GM18511 (cell line): Measurements from ENCODE around the gene PTPRN2.

ENCODE experiments used
- ATAC-seq: cut with Tn5 transposase; IDR thresholded peaks from one replicate; pipeline ENCODE4 v1.9.1; 2021; ENCODE audit warnings: mild to moderate bottlenecking, moderate library complexity; ENCODE audit not compliant: unreplicated experiment

Gene PTPRN2

GRCh38 chr7:158291998-158292397 is 295.6 kb downstream of the PTPRN2 start:
- no peak for ATAC-seq

- no peak for ATAC-seq
Observed at GRCh38 chr7:158289761-158290523, 297.7 kb downstream of the PTPRN2 start.

DNA sequence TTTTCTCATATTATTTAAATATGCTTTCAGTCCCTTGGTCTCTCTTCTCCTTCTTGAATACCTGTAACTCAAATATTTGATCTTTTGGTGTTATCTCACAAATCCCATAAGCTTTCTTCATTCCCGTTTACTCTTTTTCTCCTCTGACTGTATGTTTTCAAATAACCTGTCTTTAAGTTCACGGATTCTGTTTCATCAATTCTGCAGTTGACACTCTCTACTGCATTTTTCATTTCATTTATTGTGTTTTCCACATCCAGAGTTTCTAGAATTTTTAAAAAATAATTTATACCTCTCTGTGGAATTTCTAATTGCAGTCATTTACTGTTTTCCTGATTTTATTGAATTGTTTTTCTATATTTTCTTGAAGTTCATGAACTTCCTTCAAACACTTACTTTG is 298.4 kb downstream of the PTPRN2 start:
- ATAC-seq: no peak

DNA sequence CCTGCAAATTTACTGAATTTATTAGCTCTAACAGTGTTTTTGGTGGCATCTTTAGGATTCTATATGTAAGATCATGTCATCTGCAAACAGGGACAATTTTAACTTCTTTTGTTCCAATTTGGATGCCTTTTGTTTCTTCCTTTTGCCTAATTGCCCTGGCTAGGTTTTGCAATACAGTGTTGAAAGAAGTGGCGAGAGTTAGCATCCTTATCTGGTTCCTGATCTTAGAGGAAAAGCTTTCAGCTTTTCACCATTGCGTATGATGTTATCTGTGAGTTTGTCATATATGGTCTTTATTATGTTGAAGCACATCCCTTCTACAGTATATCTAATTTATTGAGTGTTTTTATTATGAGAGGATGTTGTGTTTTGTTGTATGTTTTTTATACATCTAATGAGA is 301.4 kb downstream of the PTPRN2 start:
- ATAC-seq: no peak

- ATAC-seq: no peak
Observed at GRCh38 chr7:158285383-158285770, 302.2 kb downstream of the PTPRN2 start.

GRCh38 chr7:158284617-158285382 is 302.8 kb downstream of the PTPRN2 start:
- ATAC-seq: no peak

GRCh38 chr7:158284121-158284520 is 303.5 kb downstream of the PTPRN2 start:
- ATAC-seq: no peak

DNA sequence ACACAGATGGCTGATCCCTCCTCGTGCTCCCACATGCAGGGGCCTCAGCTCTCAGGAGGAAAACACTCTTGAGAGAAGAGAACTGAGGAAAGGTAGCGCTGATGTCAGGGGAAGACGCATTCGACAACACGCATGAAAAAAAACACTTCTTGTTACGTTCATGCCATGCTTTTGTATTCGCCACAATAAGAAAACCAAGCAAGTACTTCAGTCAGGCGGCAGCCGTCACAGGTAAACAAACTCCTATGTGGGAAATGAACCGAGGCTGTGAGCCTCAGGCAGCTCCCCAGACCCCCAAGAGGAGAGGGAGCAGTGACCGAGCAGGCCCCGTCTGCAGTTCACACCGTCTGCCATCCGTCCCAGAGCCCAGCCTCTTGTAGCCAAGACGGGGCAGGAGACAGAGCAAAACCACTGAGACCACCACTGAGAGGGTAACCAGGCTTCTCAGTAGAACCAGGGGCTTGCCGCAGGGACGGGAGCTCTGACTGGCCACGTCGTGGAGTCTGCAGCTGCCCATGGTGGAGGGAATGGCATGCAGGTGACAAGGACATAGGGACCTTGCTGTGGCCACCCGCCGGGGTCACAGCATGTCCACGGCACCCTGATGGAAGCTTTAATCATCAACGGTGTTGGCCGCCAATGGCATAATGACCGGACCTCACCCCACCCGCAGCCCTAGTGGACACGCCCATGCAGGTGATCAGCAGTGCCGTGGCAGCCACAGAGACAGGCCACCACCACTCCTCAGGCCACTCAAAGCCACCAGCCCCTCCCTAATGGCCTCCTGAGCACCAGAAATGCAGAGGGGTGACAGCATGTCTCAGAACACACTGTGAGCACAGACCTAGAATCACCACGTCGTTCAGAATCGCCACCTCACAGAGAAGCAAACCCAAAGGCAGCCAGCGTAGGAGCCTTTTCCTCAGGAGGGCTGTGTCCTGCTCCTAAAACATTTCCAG is 304.3 kb downstream of the PTPRN2 start:
- ATAC-seq: no peak

DNA sequence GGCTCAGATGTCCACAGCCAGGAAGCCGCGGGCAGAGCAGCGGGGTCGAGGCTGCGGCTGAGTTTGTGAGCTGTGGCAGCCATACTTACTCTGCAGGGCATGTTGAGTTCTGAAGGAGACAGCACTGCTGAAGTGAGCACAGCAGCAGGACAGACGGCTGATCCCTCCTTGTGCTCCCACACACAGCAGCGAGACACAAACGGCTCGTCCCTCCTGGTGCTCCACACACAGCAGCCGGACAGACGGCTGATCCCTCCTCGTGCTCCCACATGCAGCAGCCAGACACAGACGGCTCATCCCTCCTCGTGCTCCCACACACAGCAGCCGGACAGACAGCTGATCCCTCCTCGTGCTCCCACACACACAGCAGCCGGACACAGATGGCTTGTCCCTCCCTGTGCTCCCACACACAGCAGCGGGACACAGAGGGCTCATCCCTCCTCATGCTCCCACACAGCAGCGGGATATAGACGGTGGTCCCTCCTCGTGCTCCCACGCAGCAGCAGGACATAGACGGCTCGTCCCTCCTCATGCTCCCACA is 305.1 kb downstream of the PTPRN2 start:
- no peak for ATAC-seq

- no peak for ATAC-seq
Observed at GRCh38 chr7:158281441-158281840, 306.2 kb downstream of the PTPRN2 start.

GRCh38 chr7:158280448-158281144 is 307.0 kb downstream of the PTPRN2 start:
- no peak for ATAC-seq

DNA sequence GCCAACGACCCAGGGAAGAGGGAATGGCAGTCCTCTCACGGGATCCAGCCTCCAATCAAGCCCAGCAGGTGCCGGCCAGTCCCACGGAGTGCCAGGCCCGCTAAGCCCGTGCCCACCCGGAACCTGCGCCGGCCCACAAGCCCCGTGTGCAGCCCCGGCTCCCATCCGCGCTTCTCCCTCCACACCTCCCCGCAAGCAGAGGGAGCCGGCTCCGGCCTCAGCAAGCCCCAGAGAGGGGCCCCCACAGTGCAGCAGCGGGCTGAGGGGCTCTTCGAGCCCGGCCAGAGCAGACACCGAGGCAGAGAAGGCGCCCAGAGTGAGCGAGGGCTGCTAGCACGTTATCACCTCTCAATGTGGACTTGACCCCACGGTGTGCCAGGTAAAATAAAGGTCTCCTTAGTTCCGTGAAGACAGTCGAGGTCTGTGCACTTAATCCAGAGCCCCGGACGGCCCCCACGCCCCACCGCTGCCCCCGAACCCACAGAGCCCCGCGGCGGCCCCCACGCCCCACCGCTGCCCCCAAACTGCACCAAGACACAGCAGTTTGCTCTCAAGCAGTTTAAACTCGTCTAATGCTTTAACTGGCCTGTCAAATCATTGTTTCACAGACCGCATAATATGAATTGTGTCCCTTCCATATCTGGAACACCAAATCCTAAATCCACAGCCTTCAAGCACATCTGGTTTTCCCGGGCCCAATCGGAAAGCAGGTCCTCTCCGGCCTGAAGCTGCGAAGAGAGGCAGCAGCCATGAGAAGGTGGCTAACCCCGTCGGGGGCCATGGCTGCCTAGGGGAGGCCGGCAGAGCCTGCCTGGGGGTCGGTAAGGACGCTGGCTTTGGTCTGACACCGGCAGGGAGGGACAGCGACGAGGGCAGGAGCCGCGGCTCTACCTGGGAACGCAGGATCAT is 307.8 kb downstream of the PTPRN2 start:
- no peak for ATAC-seq

DNA sequence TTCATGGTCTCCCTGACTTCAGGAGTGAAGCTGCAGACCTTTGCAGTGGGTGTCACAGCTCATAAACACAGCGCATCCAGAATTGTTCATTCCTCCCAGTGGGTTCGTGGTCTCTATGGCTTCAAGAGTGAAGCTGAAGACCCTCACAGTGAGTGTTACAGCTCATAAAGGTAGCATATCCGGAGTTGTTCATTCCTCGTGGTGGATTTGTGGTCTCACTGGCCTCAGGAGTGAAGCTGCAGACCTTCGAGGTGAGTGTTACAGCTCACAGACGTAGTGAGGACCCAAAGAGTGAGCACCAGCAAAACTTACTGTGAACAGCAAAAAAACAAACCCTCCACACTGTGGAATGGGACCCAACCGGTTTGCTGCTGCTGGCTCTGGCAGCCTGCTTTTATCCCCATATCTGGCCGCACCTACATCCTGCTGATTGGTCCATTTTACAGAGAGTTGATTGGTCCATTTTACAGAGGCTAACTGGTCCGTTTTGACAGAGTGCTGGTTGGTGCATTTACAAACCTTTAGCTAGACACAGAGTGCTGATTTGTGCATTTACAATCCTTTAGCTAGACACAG is 308.8 kb downstream of the PTPRN2 start:
- ATAC-seq: no peak

DNA sequence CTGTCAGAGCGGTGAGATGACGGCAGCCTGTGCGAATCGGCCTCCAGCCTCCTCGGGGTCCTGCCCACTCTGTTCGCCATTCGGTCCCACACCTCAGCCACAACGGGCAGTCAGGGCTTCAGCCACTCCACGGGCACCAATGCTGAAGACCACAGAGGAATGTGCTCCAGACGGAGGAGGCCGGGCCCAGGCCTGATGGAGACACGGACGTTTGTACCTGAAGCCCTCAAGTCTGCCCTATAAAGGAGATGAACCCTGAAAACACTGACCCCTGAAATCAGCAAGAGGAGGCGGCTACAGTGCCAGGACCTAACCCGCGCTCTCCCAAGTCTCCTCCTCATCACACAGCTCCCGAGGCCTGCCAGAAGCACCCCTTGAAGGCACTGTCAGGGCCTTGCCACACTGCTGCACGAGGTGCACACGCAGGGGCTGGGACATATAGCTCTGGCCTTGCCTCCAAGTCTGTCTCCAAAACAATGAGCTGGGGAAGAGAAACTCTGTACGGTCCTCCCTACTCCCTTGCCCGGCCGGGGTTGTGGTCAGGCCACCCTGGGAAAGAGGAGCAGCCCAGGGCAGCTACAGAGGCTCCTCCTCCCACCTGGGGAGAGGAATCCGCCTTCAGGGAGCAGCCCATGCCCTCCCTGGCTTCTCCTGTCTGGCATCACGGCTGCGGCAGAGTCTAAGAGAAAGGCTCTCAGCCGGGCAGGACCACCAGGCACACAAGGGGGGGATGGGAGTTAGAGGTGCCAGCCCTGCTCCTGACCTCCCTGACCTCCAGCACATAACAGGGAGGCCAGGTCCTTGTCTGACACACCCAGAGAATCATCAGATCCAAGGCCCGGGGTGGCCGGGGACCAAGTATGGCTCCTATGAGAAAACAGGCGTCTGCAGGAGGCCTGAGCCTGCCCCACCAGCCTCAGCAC is 310.1 kb downstream of the PTPRN2 start:
- ATAC-seq: no peak

DNA sequence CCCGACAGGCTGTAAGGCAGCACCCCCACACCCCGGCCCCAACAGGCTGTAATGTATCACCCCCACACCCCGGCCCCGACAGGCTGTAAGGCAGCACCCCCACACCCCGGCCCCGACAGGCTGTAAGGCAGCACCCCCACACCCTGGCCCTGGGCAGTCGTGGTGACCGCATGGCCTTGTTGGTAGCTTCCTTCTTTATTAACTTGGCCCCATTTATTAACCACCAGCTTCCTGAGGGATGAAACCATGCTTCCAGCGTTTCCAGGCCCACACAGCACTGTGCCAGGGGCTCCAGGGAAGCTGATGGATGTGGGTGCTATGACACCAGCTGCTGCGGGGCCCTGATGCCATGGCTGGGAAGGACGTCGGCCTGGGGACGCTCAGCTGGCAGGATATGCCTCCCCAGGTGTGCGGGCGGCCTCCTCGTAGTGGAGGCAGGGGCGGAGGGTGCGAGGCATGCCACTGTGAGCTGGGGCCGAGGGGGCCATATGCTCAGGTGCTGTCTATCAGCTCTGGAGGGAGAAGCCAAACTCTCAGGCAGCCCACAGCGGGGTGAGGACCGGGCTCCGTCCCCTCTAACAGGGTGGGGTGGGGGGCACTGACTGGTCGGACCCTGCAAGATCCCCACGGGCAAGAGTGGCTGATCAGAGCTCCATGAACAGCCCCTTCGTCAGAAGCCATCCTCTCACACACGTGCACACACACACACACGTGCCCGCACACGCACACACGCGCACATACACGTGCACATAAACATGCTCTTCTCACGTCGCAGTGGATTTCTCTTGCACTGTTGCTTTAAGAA is 311.0 kb downstream of the PTPRN2 start:
- ATAC-seq: no peak

GRCh38 chr7:158275711-158276413 is 311.8 kb downstream of the PTPRN2 start:
- ATAC-seq: no peak
